HepG2 (cell line): Measurements from ENCODE around the gene AFAP1. TPM values are rescaled to one million over a fixed set of nuclear protein-coding genes. Genes with fewer than 3 reads are reported as not detected.

Experiments
- ATAC-seq: fragments of 200-7000 bp; cut with Tn5 transposase; 3 replicates; pipeline ENCODE4 v1.9.1; 2020; ENCODE audit warnings: mild to moderate bottlenecking, moderate library complexity
- BruUV-seq: library from RNA; stranded (reverse); fragments of 400-500 nt; replicated peaks from 2 replicates; lab custom pipeline; 2021; lab: Mats Ljungman, UMichigan
- CTCF ChIA-PET: fragments of 300-600 bp; formaldehyde crosslinking; extraction: SDS; loops from one replicate; lab custom pipeline; 2021; ENCODE audit warnings: low total read pairs, inconsistent platforms, low intra/inter-chr PET ratio; lab: Yijun Ruan, JAX
- POLR2A ChIA-PET: fragments of 350-600 bp; sonication (Branson Sonifier 250); formaldehyde crosslinking; loops from one replicate; lab custom pipeline; 2020; ENCODE audit warnings: antibody characterized with exemption, inconsistent platforms; lab: Yijun Ruan, JAX
- DNase-seq: peaks from one replicate; pipeline ENCODE4 v3.0.0-alpha.2; 2015; ENCODE audit warnings: low spot score
- FAIRE-seq: peaks from 3 replicates; lab custom pipeline; 2011; peaks lifted over from hg19 to GRCh38; lab: Jason Lieb, UNC
- H2AFZ ChIP-seq: one replicate; pipeline ENCODE4 v1.6.1; 2011; ENCODE audit warnings: low read length, inconsistent platforms
- H3K27ac ChIP-seq: fragments of 300-600 bp; 3 replicates; pipeline ENCODE4 v1.8.0; 2011; ENCODE audit warnings: mixed run types, mild to moderate bottlenecking, mixed read lengths, low read length, inconsistent platforms; ENCODE audit not compliant: insufficient read depth; ENCODE audit errors: extremely low read length
- H3K27me3 ChIP-seq, 2 experiments: fragments of 200-600 bp in 1 of 2; 2 replicates in 1 of 2; 3 replicates in 1 of 2; pipeline versions ENCODE4 v1.6.0 to v1.8.0; 2011; ENCODE audit warnings: low read length in 2 of 2, mild to moderate bottlenecking in 2 of 2, moderate library complexity in 2 of 2, inconsistent platforms in 1 of 2; ENCODE audit not compliant: insufficient read depth in 2 of 2, control insufficient read depth in 1 of 2
- H3K36me3 ChIP-seq, 2 experiments: fragments of 200-600 bp in 1 of 2; replicated peaks in 1 of 2; 2 replicates in 1 of 2; 3 replicates in 1 of 2; pipeline versions ENCODE4 v1.5.1 to v1.8.0; 2011; ENCODE audit warnings: low read length in 2 of 2, inconsistent platforms in 1 of 2; ENCODE audit not compliant: insufficient read depth in 2 of 2, control insufficient read depth in 1 of 2
- H3K4me1 ChIP-seq: 2 replicates; pipeline ENCODE4 v1.5.1; 2012; ENCODE audit warnings: low read length, inconsistent platforms; ENCODE audit not compliant: insufficient read depth
- H3K4me2 ChIP-seq: 2 replicates; pipeline ENCODE4 v1.6.0; 2011; ENCODE audit warnings: low read depth, low read length, inconsistent platforms
- H3K4me3 ChIP-seq, 3 experiments: fragments of 200-600 bp in 1 of 3; sonication (generic), shearing (Covaris generic) in 1 of 3; replicated peaks in 1 of 3; 2 replicates each; pipeline ENCODE4 v1.5.1; 2011 to 2016; ENCODE audit warnings: low read length in 3 of 3, inconsistent platforms in 2 of 3, low read depth in 2 of 3, mild to moderate bottlenecking in 2 of 3, control low read depth in 1 of 3, mixed read lengths in 1 of 3; ENCODE audit not compliant: insufficient read depth in 1 of 3
- H3K79me2 ChIP-seq: one replicate; pipeline ENCODE4 v1.6.1; 2011; ENCODE audit warnings: low read length, inconsistent platforms; ENCODE audit not compliant: insufficient read depth
- H3K9ac ChIP-seq: 2 replicates; pipeline ENCODE4 v1.6.0; 2011; ENCODE audit warnings: mild to moderate bottlenecking, low read depth, low read length, inconsistent platforms; ENCODE audit not compliant: insufficient read depth
- H3K9me3 ChIP-seq: 2 replicates; pipeline ENCODE4 v1.5.1; 2012; ENCODE audit warnings: mild to moderate bottlenecking, low read length
- H4K20me1 ChIP-seq: 2 replicates; pipeline ENCODE4 v1.6.0; 2011; ENCODE audit warnings: inconsistent platforms, mild to moderate bottlenecking, low read length, moderate library complexity; ENCODE audit not compliant: insufficient read depth
- KLF6 ChIP-seq: IDR thresholded peaks from 2 replicates; pipeline ENCODE4 v1.8.0; 2016; ENCODE audit warnings: missing biosample characterization, missing genetic modification reagents
- REL ChIP-seq: sonication (generic); formaldehyde crosslinking; conservative IDR thresholded peaks from 2 replicates; pipeline ENCODE4 v1.8.0; 2022; ENCODE audit warnings: mild to moderate bottlenecking, missing genetic modification reagents, moderate library complexity
- ZBTB20 ChIP-seq: sonication (generic); formaldehyde crosslinking; IDR thresholded peaks from 2 replicates; pipeline ENCODE4 v1.8.1; 2023; ENCODE audit warnings: missing genetic modification reagents, low read depth, mild to moderate bottlenecking, borderline replicate concordance
- ZNF282 ChIP-seq: fragments of 450-650 bp; IDR thresholded peaks from 2 replicates; pipeline ENCODE4 v1.6.1; 2018; ENCODE audit not compliant: partially characterized antibody
- ZNF543 ChIP-seq: sonication (generic); formaldehyde crosslinking; IDR thresholded peaks from 2 replicates; pipeline ENCODE4 v1.4.0; 2020; ENCODE audit warnings: mild to moderate bottlenecking, missing genetic modification reagents
- WGBS: methylation state at CpG from one replicate; pipeline ENCODE4 v1.1.6; 2017; ENCODE audit warnings: low lambda C conversion rate; 5-methylcytosine and 5-hydroxymethylcytosine counted together
- in situ Hi-C: cut with HindIII; loops from 2 replicates; pipeline ENCODE4 v1.10.0; 2017; ENCODE audit warnings: low pct_unique_long_range_greater_than_20kb; ENCODE audit not compliant: extremely low pct_ligation_motif_present
- intact Hi-C: fragments of 100-400 bp; cut with micrococcal nuclease; formaldehyde crosslinking; loops from one replicate; pipeline ENCODE4 v1.10.0; 2022; ENCODE audit not compliant: unreplicated experiment
- polyA plus RNA-seq, 8 experiments: library from polyadenylated mRNA; depleted of rRNA in 3 of 8; stranded (reverse) in 7 of 8; unstranded in 1 of 8; fragments of >200 nt; fragmentation: Illumina TruSeq in 4 of 8; extraction: Trizol in 4 of 8; gene quantifications; 2 replicates each; pipeline versions ENCODE4 v1.2.1 to v1.2.3, GENCODE V29; 2011 to 2016; ENCODE audit warnings: low read depth in 4 of 8, missing spikeins in 1 of 8, mixed read lengths in 1 of 8; ENCODE audit not compliant: insufficient read depth in 1 of 8
- total RNA-seq, 5 experiments: library from RNA; depleted of rRNA; stranded (reverse); fragments of >200 nt; fragmentation: Illumina TruSeq; extraction: Trizol; gene quantifications; 2 replicates each; pipeline ENCODE4 v1.2.3, GENCODE V29; 2016; ENCODE audit warnings: low read depth in 1 of 5
- TF ChIP-seq, protein P1 (sequence below): sonication (generic); formaldehyde crosslinking; IDR thresholded peaks from 2 replicates; pipeline ENCODE4 v1.5.0; 2020; ENCODE audit warnings: mild to moderate bottlenecking, missing genetic modification reagents, borderline replicate concordance

Gene AFAP1
- total and polyA plus RNA-seq, 2 of the 13 experiments (the other 11 are each of a cell fraction or from before 2014, with no cell fraction given): 2.5 TPM

- TF ChIP-seq, protein P1, sequence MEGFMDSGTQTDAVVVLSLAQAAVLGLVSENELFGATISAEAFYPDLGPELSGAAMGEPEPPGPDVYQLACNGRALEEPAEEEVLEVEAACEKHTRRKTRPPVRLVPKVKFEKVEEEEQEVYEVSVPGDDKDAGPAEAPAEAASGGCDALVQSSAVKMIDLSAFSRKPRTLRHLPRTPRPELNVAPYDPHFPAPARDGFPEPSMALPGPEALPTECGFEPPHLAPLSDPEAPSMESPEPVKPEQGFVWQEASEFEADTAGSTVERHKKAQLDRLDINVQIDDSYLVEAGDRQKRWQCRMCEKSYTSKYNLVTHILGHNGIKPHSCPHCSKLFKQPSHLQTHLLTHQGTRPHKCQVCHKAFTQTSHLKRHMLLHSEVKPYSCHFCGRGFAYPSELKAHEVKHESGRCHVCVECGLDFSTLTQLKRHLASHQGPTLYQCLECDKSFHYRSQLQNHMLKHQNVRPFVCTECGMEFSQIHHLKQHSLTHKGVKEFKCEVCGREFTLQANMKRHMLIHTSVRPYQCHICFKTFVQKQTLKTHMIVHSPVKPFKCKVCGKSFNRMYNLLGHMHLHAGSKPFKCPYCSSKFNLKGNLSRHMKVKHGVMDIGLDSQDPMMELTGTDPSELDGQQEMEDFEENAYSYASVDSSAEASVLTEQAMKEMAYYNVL: no peak
- TF ChIP-seq ZNF282 (no peak), ZBTB20 (CRISPR knock-in tag) (no peak)
These were observed 32.5 kb downstream of the AFAP1 start (continued) for GRCh38 chr4:7907142-7907541.

GRCh38 chr4:7906171-7906701, 33.4 kb downstream of the AFAP1 start:
- intact Hi-C loops (no loop called here), in situ Hi-C loops (no loop called here)
- ATAC-seq: no peak
- POLR2A ChIA-PET: interaction anchor here (0.6 kb wide), 1 partner anchor 15 kb away, joined by 6 read pairs; no protein-coding TSS in a partner anchor
- Histone ChIP-seq H2AFZ (no peak overlapping the region), H3K9me3 (no peaks in the 10 kb centered on the region), H3K9ac (no peak overlapping the region), H3K4me3 (no peak overlapping the region), H3K4me2 (no peak overlapping the region), H3K27me3 (no peaks in the 10 kb centered on the region), H3K4me1 (peaks cover 50% of the 10 kb centered on the region), H3K36me3 (no peaks in the 10 kb centered on the region), H3K27ac (no peak overlapping the region), H3K79me2 (peaks cover 11% of the 10 kb centered on the region), H4K20me1 (no peaks in the 10 kb centered on the region)
- FAIRE-seq: no peak
- TF ChIP-seq REL (no peak), ZNF543 (CRISPR knock-in tag) (no peak), KLF6 (CRISPR knock-in tag) (no peak)
- CTCF ChIA-PET: no interaction called here
- WGBS: 87% methylated on average over 10 of the region's 10 CpGs
- no peak for DNase-seq
- no TSS peak for BruUV-seq
